ENCODE results near the gene VPS16.

VPS16 gene

DNA sequence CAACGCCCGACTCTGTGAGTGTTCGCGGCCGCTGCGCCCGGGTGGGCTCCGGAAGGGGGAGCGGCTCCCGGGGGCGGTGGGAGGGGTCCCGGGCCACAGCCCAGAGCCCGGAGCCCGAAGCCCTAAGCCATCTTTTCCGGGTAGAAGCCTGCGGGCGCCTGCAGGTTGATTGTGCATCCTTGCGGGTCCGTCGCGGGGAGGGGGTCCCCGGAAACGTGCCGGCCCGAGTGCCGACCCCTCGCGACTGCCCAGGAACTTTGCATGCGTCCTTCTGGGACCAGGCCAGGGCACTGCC lies 33.1 kb downstream of the VPS16 start:
- peak; percentile 73 for DNase-seq (ENCODE audit: low spot score)
- TF ChIP-seq, protein P1, sequence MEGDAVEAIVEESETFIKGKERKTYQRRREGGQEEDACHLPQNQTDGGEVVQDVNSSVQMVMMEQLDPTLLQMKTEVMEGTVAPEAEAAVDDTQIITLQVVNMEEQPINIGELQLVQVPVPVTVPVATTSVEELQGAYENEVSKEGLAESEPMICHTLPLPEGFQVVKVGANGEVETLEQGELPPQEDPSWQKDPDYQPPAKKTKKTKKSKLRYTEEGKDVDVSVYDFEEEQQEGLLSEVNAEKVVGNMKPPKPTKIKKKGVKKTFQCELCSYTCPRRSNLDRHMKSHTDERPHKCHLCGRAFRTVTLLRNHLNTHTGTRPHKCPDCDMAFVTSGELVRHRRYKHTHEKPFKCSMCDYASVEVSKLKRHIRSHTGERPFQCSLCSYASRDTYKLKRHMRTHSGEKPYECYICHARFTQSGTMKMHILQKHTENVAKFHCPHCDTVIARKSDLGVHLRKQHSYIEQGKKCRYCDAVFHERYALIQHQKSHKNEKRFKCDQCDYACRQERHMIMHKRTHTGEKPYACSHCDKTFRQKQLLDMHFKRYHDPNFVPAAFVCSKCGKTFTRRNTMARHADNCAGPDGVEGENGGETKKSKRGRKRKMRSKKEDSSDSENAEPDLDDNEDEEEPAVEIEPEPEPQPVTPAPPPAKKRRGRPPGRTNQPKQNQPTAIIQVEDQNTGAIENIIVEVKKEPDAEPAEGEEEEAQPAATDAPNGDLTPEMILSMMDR (IDR thresholded peaks at IDR 0.05; ENCODE audit: extremely low read depth, insufficient read depth, missing control alignments), result no peak
- in situ Hi-C loops (cut with MboI; ENCODE audit: low pct_unique_long_range_greater_than_20kb, low sequenced_read_pairs, unreplicated experiment), result loop anchor here (10.0 kb wide), 1 partner anchor 101 kb away; no protein-coding TSS in a partner anchor

GRCh38 chr20:2874456-2874855 lies 33.9 kb downstream of the VPS16 start:
- in situ Hi-C loops (cut with MboI; ENCODE audit: low pct_unique_long_range_greater_than_20kb, low sequenced_read_pairs, unreplicated experiment), result loop anchor here (10.0 kb wide), 1 partner anchor 100 kb away; no protein-coding TSS in a partner anchor
- TF ChIP-seq, protein P1 (IDR thresholded peaks at IDR 0.05; ENCODE audit: extremely low read depth, insufficient read depth, missing control alignments), result no peak
- no peak for DNase-seq (ENCODE audit: low spot score)

- no peak for DNase-seq (ENCODE audit: low spot score)
- TF ChIP-seq, protein P1 (IDR thresholded peaks at IDR 0.05; ENCODE audit: extremely low read depth, insufficient read depth, missing control alignments), result no peak
Observed at GRCh38 chr20:2875690-2876203, 35.2 kb downstream of the VPS16 start.

GRCh38 chr20:2878515-2878914 lies 38.0 kb downstream of the VPS16 start:
- in situ Hi-C loops (cut with MboI; ENCODE audit: low pct_unique_long_range_greater_than_20kb, low sequenced_read_pairs, unreplicated experiment), result loop anchor here (10.0 kb wide), 1 partner anchor 96 kb away; no protein-coding TSS in a partner anchor
- no peak for DNase-seq (ENCODE audit: low spot score)
- TF ChIP-seq, protein P1 (IDR thresholded peaks at IDR 0.05; ENCODE audit: extremely low read depth, insufficient read depth, missing control alignments), result no peak

More at GRCh38 chr20:2875690-2876203, 35.2 kb downstream of the VPS16 start:
- in situ Hi-C loops (cut with MboI; ENCODE audit: low pct_unique_long_range_greater_than_20kb, low sequenced_read_pairs, unreplicated experiment), result loop anchor here (10.0 kb wide), 1 partner anchor 99 kb away; no protein-coding TSS in a partner anchor

DNA sequence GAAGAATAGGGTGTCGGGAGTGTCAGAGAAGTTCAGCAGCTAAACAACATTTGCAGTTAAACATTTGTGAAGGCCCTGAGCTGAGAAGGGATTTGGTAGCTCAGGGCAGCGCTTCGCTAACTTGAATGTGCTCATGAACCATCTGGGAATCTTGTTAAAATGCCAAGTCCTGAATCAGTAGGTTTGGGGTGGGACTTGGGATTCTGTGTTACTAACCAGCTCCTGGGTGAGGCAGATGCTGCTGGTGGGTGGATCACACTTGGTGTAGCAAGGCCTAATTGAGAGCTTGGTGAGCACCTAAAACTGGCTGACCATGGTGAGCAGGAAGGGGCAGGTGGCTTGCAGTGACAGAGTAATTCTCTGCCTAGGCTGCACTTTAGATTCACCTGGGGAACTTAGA lies 38.6 kb downstream of the VPS16 start:
- TF ChIP-seq, protein P1 (IDR thresholded peaks at IDR 0.05; ENCODE audit: extremely low read depth, insufficient read depth, missing control alignments), result no peak
- no peak for DNase-seq (ENCODE audit: low spot score)

GRCh38 chr20:2880650-2881049 lies 40.1 kb downstream of the VPS16 start:
- TF ChIP-seq, protein P1 (IDR thresholded peaks at IDR 0.05; ENCODE audit: extremely low read depth, insufficient read depth, missing control alignments), result no peak
- in situ Hi-C loops (cut with MboI; ENCODE audit: low pct_unique_long_range_greater_than_20kb, low sequenced_read_pairs, unreplicated experiment), result no loop called here
- DNase-seq (ENCODE audit: low spot score), result no peak

More for the DNA sequence above, 38.6 kb downstream of the VPS16 start:
- in situ Hi-C loops (cut with MboI; ENCODE audit: low pct_unique_long_range_greater_than_20kb, low sequenced_read_pairs, unreplicated experiment), result loop anchor here (10.0 kb wide), 1 partner anchor 96 kb away; no protein-coding TSS in a partner anchor
